Neural cell (in vitro differentiated cells): ENCODE results near the gene WASHC4. TPM values are rescaled to one million over a fixed set of nuclear protein-coding genes. Genes with fewer than 3 reads are reported as not detected.

Experiments used
- H2AFZ ChIP-seq: fragments of 200-600, 300-800 bp; sonication (generic), shearing (Covaris generic); 2 replicates; pipeline ENCODE4 v1.6.0; 2014; ENCODE audit warnings: low read depth, mild to moderate bottlenecking, antibody characterized with exemption, low read length, moderate library complexity
- H3F3A ChIP-seq: fragments of 200-600 bp; shearing (Covaris generic); 2 replicates; pipeline ENCODE4 v1.6.1; 2016; ENCODE audit warnings: mild to moderate bottlenecking, moderate library complexity, mixed read lengths, antibody characterized with exemption, low read length; ENCODE audit not compliant: insufficient read depth, poor library complexity, severe bottlenecking
- H3K27ac ChIP-seq: fragments of 200-600, 300-800 bp; sonication (generic), shearing (Covaris generic); 2 replicates; pipeline ENCODE4 v1.5.1; 2014; ENCODE audit warnings: mild to moderate bottlenecking, low read length, moderate library complexity
- H3K27me3 ChIP-seq: fragments of 300-800, 200-600 bp; sonication (generic), shearing (Covaris generic); 2 replicates; pipeline ENCODE4 v1.6.0; 2014; ENCODE audit warnings: mild to moderate bottlenecking, low read depth, low read length, moderate library complexity; ENCODE audit not compliant: insufficient read depth
- H3K36me3 ChIP-seq: fragments of 300-800, 200-600 bp; sonication (generic), shearing (Covaris generic); 2 replicates; pipeline ENCODE4 v1.5.1; 2014; ENCODE audit warnings: mild to moderate bottlenecking, antibody characterized with exemption, low read length, moderate library complexity; ENCODE audit not compliant: insufficient read depth
- H3K4me2 ChIP-seq: fragments of 300-800, 200-600 bp; sonication (generic), shearing (Covaris generic); 2 replicates; pipeline ENCODE4 v1.6.0; 2014; ENCODE audit warnings: mild to moderate bottlenecking, low read length
- H3K4me3 ChIP-seq: fragments of 300-800, 200-600 bp; sonication (generic), shearing (Covaris generic); 2 replicates; pipeline ENCODE4 v1.5.1; 2014; ENCODE audit warnings: mild to moderate bottlenecking, low read length, moderate library complexity
- H3K79me2 ChIP-seq: fragments of 200-600 bp; shearing (Covaris generic); replicated peaks from 2 replicates; pipeline ENCODE4 v1.6.0; 2014; ENCODE audit warnings: mild to moderate bottlenecking, low read length, moderate library complexity; ENCODE audit not compliant: insufficient read depth
- H3K9ac ChIP-seq: fragments of 300-800, 200-600 bp; sonication (generic), shearing (Covaris generic); 2 replicates; pipeline ENCODE4 v1.6.1; 2016; ENCODE audit warnings: mild to moderate bottlenecking, low read length, mixed read lengths
- H3K9me2 ChIP-seq: fragments of 200-600 bp; shearing (Covaris generic); 2 replicates; pipeline ENCODE4 v1.6.1; 2016; ENCODE audit warnings: mild to moderate bottlenecking, low read length, mixed read lengths; ENCODE audit not compliant: insufficient read depth
- H3K9me3 ChIP-seq: fragments of 200-600, 300-800 bp; sonication (generic), shearing (Covaris generic); 2 replicates; pipeline ENCODE4 v1.6.1; 2016; ENCODE audit warnings: mild to moderate bottlenecking, mixed run types, low read length, moderate library complexity, mixed read lengths
- H4K20me1 ChIP-seq: fragments of 200-600 bp; shearing (Covaris generic); 2 replicates; pipeline ENCODE4 v1.6.1; 2016; ENCODE audit warnings: mild to moderate bottlenecking, mixed run types; ENCODE audit not compliant: insufficient read depth
- EP300 ChIP-seq: fragments of 450-650 bp; conservative IDR thresholded peaks from 2 replicates; pipeline ENCODE4 v1.6.1; 2014; ENCODE audit warnings: antibody characterized with exemption, mild to moderate bottlenecking, moderate library complexity; ENCODE audit not compliant: poor library complexity, severe bottlenecking
- EZH2 ChIP-seq: fragments of 200-600, 300-800 bp; shearing (Covaris generic), sonication (generic); IDR thresholded peaks from 2 replicates; pipeline ENCODE4 v1.6.1; 2014; ENCODE audit warnings: antibody characterized with exemption, low read length, borderline replicate concordance, mild to moderate bottlenecking; ENCODE audit not compliant: insufficient read depth, poor library complexity, severe bottlenecking
- MXI1 ChIP-seq: fragments of 450-650 bp; conservative IDR thresholded peaks from 2 replicates; pipeline ENCODE4 v1.6.1; 2014; ENCODE audit warnings: antibody characterized with exemption, mild to moderate bottlenecking; ENCODE audit not compliant: poor library complexity, severe bottlenecking
- POLR2AphosphoS5 ChIP-seq: IDR thresholded peaks from 2 replicates; pipeline ENCODE4 v1.6.1; 2012
- RAD21 ChIP-seq: fragments of 450-650 bp; conservative IDR thresholded peaks from 2 replicates; pipeline ENCODE4 v1.6.1; 2014; ENCODE audit warnings: antibody characterized with exemption, mild to moderate bottlenecking, moderate library complexity
- SMC3 ChIP-seq: fragments of 450-650 bp; conservative IDR thresholded peaks from 2 replicates; pipeline ENCODE4 v1.6.1; 2014; ENCODE audit warnings: antibody characterized with exemption, mild to moderate bottlenecking, moderate library complexity; ENCODE audit not compliant: poor library complexity
- TAF1 ChIP-seq: IDR thresholded peaks from 2 replicates; pipeline ENCODE4 v1.6.1; 2012; ENCODE audit warnings: low read depth
- polyA plus RNA-seq: library from polyadenylated mRNA; depleted of rRNA; stranded (reverse); fragments of >200 nt; gene quantifications from 2 replicates; pipeline ENCODE4 v1.2.3, GENCODE V29; 2014
- TF ChIP-seq, protein P1 (sequence below): IDR thresholded peaks from 2 replicates; pipeline ENCODE4 v1.6.1; 2012; ENCODE audit warnings: borderline replicate concordance
- TF ChIP-seq, protein P2 (sequence below): fragments of 450-650 bp; IDR thresholded peaks from 2 replicates; pipeline ENCODE4 v1.5.1; 2014; ENCODE audit warnings: antibody characterized with exemption, mild to moderate bottlenecking, moderate library complexity; ENCODE audit not compliant: poor library complexity, severe bottlenecking

Gene WASHC4
- polyA plus RNA-seq, 1 donor from 2014 or later = 52.6 TPM

DNA sequence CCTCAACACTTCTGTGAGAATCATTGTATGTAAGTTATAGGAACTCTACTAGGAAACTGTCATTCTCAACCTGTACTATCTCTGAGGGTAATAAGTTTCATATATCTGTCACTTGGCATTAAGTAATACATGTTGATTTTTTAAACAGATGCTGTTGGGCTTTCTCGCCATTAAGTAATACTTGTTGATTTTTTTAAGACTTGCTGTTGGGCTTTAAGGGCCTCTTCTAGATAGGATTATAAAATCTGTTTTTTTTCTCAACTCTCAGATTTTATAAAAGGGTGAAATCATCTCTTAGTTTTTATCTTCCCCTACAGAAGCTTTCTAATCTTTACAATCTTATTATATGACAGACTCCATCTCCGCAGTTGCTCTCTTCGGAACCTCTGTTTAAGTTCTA is 5.6 kb downstream of the WASHC4 start:
- no peaks in the 10 kb centered on the region for H3K9me2 ChIP-seq

DNA sequence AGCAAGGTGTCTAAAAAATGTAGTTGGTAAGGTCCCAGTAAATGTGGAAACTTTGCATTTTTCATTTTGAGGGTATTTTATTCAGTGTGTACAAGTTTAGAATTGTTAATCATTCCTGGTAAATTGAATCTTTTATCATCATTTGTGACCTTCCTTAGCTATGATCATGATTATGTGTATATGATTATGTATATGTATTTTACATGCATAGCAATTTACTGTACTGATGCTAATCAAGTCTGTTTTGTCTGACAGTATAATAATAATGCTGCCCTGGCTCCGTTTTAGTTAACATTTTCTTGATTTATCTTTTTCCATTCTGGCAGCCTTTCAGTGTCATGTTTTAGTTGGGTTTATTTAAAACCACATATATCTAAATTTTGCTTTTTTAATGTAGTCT is 9.4 kb downstream of the WASHC4 start:
- Histone ChIP-seq H3K9ac (no peak overlapping the region), H3K27ac (no peak overlapping the region), H4K20me1 (no peaks in the 10 kb centered on the region), H3K36me3 (peaks cover 11% of the 10 kb centered on the region), H3K27me3 (no peaks in the 10 kb centered on the region), H3K4me2 (no peak overlapping the region), H3F3A (no peaks in the 10 kb centered on the region), H3K79me2 (peaks cover 15% of the 10 kb centered on the region), H3K9me2 (no peaks in the 10 kb centered on the region), H2AFZ (no peak overlapping the region), H3K4me3 (no peak overlapping the region), H3K9me3 (no peaks in the 10 kb centered on the region)
- TF ChIP-seq, protein P1, sequence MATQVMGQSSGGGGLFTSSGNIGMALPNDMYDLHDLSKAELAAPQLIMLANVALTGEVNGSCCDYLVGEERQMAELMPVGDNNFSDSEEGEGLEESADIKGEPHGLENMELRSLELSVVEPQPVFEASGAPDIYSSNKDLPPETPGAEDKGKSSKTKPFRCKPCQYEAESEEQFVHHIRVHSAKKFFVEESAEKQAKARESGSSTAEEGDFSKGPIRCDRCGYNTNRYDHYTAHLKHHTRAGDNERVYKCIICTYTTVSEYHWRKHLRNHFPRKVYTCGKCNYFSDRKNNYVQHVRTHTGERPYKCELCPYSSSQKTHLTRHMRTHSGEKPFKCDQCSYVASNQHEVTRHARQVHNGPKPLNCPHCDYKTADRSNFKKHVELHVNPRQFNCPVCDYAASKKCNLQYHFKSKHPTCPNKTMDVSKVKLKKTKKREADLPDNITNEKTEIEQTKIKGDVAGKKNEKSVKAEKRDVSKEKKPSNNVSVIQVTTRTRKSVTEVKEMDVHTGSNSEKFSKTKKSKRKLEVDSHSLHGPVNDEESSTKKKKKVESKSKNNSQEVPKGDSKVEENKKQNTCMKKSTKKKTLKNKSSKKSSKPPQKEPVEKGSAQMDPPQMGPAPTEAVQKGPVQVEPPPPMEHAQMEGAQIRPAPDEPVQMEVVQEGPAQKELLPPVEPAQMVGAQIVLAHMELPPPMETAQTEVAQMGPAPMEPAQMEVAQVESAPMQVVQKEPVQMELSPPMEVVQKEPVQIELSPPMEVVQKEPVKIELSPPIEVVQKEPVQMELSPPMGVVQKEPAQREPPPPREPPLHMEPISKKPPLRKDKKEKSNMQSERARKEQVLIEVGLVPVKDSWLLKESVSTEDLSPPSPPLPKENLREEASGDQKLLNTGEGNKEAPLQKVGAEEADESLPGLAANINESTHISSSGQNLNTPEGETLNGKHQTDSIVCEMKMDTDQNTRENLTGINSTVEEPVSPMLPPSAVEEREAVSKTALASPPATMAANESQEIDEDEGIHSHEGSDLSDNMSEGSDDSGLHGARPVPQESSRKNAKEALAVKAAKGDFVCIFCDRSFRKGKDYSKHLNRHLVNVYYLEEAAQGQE = no peak
- TF ChIP-seq EP300 (no peak), SMC3 (no peak), RAD21 (no peak), MXI1 (no peak), EZH2 (no peak), TAF1 (no peak), POLR2AphosphoS5 (no peak)
- TF ChIP-seq, protein P2, sequence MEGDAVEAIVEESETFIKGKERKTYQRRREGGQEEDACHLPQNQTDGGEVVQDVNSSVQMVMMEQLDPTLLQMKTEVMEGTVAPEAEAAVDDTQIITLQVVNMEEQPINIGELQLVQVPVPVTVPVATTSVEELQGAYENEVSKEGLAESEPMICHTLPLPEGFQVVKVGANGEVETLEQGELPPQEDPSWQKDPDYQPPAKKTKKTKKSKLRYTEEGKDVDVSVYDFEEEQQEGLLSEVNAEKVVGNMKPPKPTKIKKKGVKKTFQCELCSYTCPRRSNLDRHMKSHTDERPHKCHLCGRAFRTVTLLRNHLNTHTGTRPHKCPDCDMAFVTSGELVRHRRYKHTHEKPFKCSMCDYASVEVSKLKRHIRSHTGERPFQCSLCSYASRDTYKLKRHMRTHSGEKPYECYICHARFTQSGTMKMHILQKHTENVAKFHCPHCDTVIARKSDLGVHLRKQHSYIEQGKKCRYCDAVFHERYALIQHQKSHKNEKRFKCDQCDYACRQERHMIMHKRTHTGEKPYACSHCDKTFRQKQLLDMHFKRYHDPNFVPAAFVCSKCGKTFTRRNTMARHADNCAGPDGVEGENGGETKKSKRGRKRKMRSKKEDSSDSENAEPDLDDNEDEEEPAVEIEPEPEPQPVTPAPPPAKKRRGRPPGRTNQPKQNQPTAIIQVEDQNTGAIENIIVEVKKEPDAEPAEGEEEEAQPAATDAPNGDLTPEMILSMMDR = no peak

More for the DNA sequence above, 5.6 kb downstream of the WASHC4 start:
- Histone ChIP-seq H3K4me2 (no peak overlapping the region), H2AFZ (no peak overlapping the region), H3K9me3 (no peaks in the 10 kb centered on the region), H4K20me1 (no peaks in the 10 kb centered on the region), H3K36me3 (no peaks in the 10 kb centered on the region), H3K27ac (no peak overlapping the region), H3K27me3 (no peaks in the 10 kb centered on the region), H3K4me3 (no peak overlapping the region), H3F3A (no peaks in the 10 kb centered on the region), H3K9ac (no peak overlapping the region), H3K79me2 (peaks cover 54% of the 10 kb centered on the region)
- TF ChIP-seq, protein P1 = no peak
- no peak for TF ChIP-seq MXI1
- TF ChIP-seq SMC3 = no peak
- TF ChIP-seq, protein P2 = no peak
- TF ChIP-seq POLR2AphosphoS5 = no peak
- TF ChIP-seq TAF1 = no peak
- TF ChIP-seq RAD21 = no peak
- no peak for TF ChIP-seq EZH2
- no peak for TF ChIP-seq EP300
